K562 (cell line): ENCODE results near the gene NMT2.

Experiments
- RBBP5 ChIP-seq: fragments of 200-600 bp; sonication (generic); IDR thresholded peaks from 2 replicates; pipeline ENCODE4 v1.6.1; 2012; ENCODE audit warnings: borderline replicate concordance, mild to moderate bottlenecking, low read length, control low read depth, inconsistent platforms; ENCODE audit not compliant: insufficient read depth, poor library complexity, severe bottlenecking
- ZNF124 ChIP-seq: sonication (generic); formaldehyde crosslinking; IDR thresholded peaks from 2 replicates; pipeline ENCODE4 v1.8.1; 2022; ENCODE audit warnings: missing genetic modification reagents
- ZNF224 ChIP-seq: sonication (generic); formaldehyde crosslinking; IDR thresholded peaks from 2 replicates; pipeline ENCODE4 v1.8.0; 2022; ENCODE audit warnings: mild to moderate bottlenecking, missing genetic modification reagents
- ZNF324 ChIP-seq: fragments of 250-450 bp; sonication (Bioruptor Pico); IDR thresholded peaks from 2 replicates; pipeline ENCODE4 v1.4.0; 2020; ENCODE audit warnings: mild to moderate bottlenecking

- TF ChIP-seq RBBP5 (no peak), ZNF324 (CRISPR knock-in tag) (no peak), ZNF124 (CRISPR knock-in tag) (no peak), ZNF224 (CRISPR knock-in tag) (no peak)
Observed at GRCh38 chr10:15200626-15201025, 32.1 kb upstream of the NMT2 start.
